Naive thymus-derived CD8-positive, alpha-beta T cell (primary cell): ENCODE measurements around the gene ADD2. TPM values are rescaled to one million over a fixed set of nuclear protein-coding genes. Genes with fewer than 3 reads are reported as not detected.

Experiments used
- ATAC-seq, 2 donors: fragments of 150-1000 bp; cut with Tn5 transposase in 1 of 2; sonication (Bioruptor Pico), chemical (Tn5 transposase) in 1 of 2; 1 replicate in 1 of 2; 2 replicates in 1 of 2; pipeline ENCODE4 v1.10.0; 2021; ENCODE audit warnings: mild to moderate bottlenecking in 2 of 2, moderate library complexity in 2 of 2
- POLR2A ChIA-PET: fragments of 350-600 bp; sonication (Branson Sonifier 250); formaldehyde crosslinking; loops from one replicate; lab custom pipeline; 2021; ENCODE audit warnings: antibody characterized with exemption; lab: Charles Lee
- DNase-seq, 10 donors: peaks; one replicate each; pipeline versions ENCODE4 v3.0.0 to v3.0.0-alpha.2; 2020 to 2022
- H3K27ac Mint-ChIP-seq, 10 donors: one replicate each; pipeline ENCODE4 v1.8.0; 2020 to 2022; ENCODE audit warnings: mild to moderate bottlenecking in 10 of 10, mixed read lengths in 10 of 10, moderate library complexity in 4 of 10, inconsistent platforms in 1 of 10
- H3K27me3 Mint-ChIP-seq, 5 donors: one replicate each; pipeline ENCODE4 v1.8.0; 2021 to 2022; ENCODE audit warnings: mixed read lengths in 5 of 5
- H3K36me3 Mint-ChIP-seq, 3 donors: one replicate each; pipeline ENCODE4 v1.8.0; 2020 to 2022; ENCODE audit warnings: mixed read lengths in 3 of 3, mild to moderate bottlenecking in 2 of 3, inconsistent platforms in 1 of 3
- H3K4me1 Mint-ChIP-seq, 4 donors: one replicate each; pipeline ENCODE4 v1.8.0; 2021 to 2022; ENCODE audit warnings: mixed read lengths in 4 of 4
- H3K4me3 Mint-ChIP-seq, 10 donors: one replicate each; pipeline ENCODE4 v1.8.0; 2020 to 2022; ENCODE audit warnings: mild to moderate bottlenecking in 10 of 10, mixed read lengths in 10 of 10, moderate library complexity in 6 of 10, inconsistent platforms in 1 of 10
- H3K9me3 Mint-ChIP-seq, 9 donors: one replicate each; pipeline ENCODE4 v1.8.0; 2020 to 2022; ENCODE audit warnings: mixed read lengths in 9 of 9, mild to moderate bottlenecking in 3 of 9, inconsistent platforms in 1 of 9, moderate library complexity in 1 of 9
- polyA plus RNA-seq, 3 donors: library from polyadenylated mRNA; unstranded; fragments of 300-500 nt; fragmentation: Illumina TruSeq; gene quantifications; one replicate each; pipeline ENCODE4 v1.2.3, GENCODE V29; 2021
- total RNA-seq, 8 experiments: library from RNA in 2 of 8; stranded (reverse) in 2 of 8; gene quantifications; one replicate each; pipeline ENCODE4 v1.2.3 and lab custom pipeline; 2021 to 2026

Gene ADD2
- total and polyA plus RNA-seq, 5 experiments from 2014 or later: 1.8 to 10.9 (median 4.7) TPM

DNA sequence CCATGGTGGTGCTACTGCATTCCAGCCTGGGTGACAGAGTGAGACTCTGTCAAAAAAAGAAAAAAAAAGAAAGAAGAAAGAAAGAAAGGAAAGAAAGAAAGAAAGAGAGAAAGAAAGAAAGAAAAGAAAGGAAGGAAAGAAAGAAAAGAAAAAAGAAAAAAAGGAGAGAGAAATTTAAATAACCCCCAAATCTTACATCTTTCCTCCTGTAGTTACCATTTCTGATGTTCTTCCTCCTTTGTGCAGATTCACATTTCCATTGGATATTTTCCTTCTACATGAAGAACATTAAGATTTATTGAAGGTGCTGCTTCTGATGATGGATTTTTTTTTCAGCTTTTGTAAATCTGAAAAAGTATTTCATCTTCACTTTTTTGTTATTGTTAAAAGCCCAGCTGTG, 117.0 kb downstream of the ADD2 start:
- no peak for ATAC-seq
- Mint-ChIP-seq H3K27ac (no peak overlapping the region), H3K4me1 (peaks cover 6 to 12% (median 10%) of the 10 kb centered on the region in 4 donors), H3K4me3 (no peak overlapping the region), H3K36me3 (peaks cover 0 to 9% (median 2%) of the 10 kb centered on the region in 3 donors), H3K27me3 (peaks cover 6 to 17% (median 9%) of the 10 kb centered on the region in 5 donors), H3K9me3 (peaks cover 0 to 12% (median 0%) of the 10 kb centered on the region in 9 donors)
- DNase-seq: no peak
- POLR2A ChIA-PET: no interaction called here

DNA sequence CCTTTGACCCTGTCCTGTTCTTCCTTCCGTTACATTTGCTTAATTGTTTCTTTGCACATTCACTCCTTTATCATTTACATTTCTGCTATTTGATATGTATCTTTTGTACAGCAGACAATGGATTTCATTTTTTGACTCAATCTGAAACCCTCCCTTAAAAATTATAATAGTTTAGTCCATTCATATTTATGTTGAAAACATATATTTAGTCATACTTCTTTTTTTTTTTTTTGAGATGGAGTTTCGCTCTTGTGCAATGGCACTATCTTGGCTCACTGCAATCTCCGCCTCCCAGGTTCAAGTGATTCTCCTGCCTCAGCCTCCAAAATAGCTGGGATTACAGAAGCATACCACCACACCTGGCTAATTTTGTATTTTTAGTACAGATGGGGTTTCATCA, 119.0 kb downstream of the ADD2 start:
- DNase-seq (no peak), ATAC-seq (no peak)
- no peak overlapping the region for H3K27ac Mint-ChIP-seq
- POLR2A ChIA-PET: no interaction called here
- H3K9me3 Mint-ChIP-seq: peaks cover 0 to 12% (median 0%) of the 10 kb centered on the region in 9 donors
- peaks cover 6 to 14% (median 9%) of the 10 kb centered on the region in 5 donors for H3K27me3 Mint-ChIP-seq
- H3K36me3 Mint-ChIP-seq: peaks cover 0 to 9% (median 2%) of the 10 kb centered on the region in 3 donors
- no peaks in the 10 kb centered on the region for H3K4me1 Mint-ChIP-seq
- H3K4me3 Mint-ChIP-seq: no peak overlapping the region

- Mint-ChIP-seq H3K4me1 (no peaks in the 10 kb centered on the region), H3K27ac (peak overlapping the region in 1 of 10 donors; percentile 56), H3K36me3 (peaks cover 0 to 9% (median 2%) of the 10 kb centered on the region in 3 donors), H3K4me3 (no peak overlapping the region), H3K27me3 (peaks cover 6 to 14% (median 9%) of the 10 kb centered on the region in 5 donors), H3K9me3 (peaks cover 0 to 12% (median 0%) of the 10 kb centered on the region in 9 donors)
- DNase-seq (peak; percentile 57 to 83 (median 74)), ATAC-seq (peak; percentile 91 to 95)
- POLR2A ChIA-PET: interaction anchor here (1.0 kb wide), 1 partner anchor 344 kb away, joined by 3 read pairs; no protein-coding TSS in a partner anchor
Measured at GRCh38 chr2:70647873-70648481, 120.0 kb downstream of the ADD2 start.

DNA sequence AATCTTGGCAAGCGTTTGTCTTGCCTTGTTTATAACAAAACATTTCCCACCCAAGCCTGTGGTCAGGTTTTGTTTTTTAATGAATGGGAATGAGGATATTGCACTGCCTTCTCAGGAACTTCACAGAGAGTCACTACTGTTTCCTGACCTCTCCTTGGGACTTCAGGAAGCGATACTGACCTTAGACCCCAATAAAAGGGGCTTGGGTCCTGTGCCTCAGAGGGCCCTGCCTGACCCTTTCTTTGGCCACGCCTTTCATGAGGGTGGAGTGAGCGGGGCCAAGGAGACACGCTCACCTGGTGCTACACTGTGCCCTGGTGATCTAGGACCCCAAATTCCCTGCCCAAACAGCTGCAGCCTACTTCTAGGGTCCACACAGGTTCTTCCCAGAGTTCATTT, 121.6 kb downstream of the ADD2 start:
- POLR2A ChIA-PET: no interaction called here
- peak overlapping the region in 1 of 10 donors; percentile 12 for H3K27ac Mint-ChIP-seq

DNA sequence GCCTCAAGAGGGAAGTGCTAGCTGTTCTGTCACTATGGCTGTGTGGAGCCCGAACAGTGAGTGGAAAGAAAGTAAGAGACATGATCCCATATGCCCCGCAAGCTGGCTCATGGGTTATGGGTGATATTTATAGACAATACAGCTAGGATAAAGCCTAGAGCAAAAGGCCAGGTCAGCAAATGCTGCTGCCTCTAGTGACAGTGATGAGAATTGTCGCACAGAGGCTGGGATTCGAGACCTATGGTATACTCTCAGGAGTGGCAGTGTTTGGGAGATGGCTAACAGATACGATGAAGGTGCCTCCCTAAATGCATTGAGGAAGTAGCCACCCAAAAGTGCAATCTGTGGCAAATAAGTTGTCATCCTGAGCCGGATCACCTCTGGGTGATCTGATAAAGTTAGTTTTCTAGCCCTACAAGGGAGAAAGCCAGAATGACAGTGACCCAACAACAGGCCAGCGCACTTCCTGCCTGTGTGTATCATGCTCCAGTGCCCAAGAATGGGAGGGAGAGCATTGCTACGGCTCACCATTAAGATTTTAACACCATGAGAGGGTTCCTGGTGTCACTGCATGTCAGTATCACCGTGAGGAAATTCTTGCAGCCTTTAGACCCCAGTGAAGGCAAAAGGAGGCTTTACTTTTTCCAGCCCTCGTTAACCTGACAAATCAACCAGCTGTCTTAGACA, 122.1 kb downstream of the ADD2 start:
- ATAC-seq: no peak
- POLR2A ChIA-PET: no interaction called here
- H3K4me3 Mint-ChIP-seq: no peak overlapping the region
- H3K4me1 Mint-ChIP-seq: peaks cover 0 to 5% (median 1%) of the 10 kb centered on the region in 4 donors
- no peaks in the 10 kb centered on the region for H3K9me3 Mint-ChIP-seq
- no peak for DNase-seq
- H3K36me3 Mint-ChIP-seq: no peaks in the 10 kb centered on the region
- no peak overlapping the region for H3K27ac Mint-ChIP-seq
- peaks cover 0 to 5% (median 2%) of the 10 kb centered on the region in 5 donors for H3K27me3 Mint-ChIP-seq

More for the DNA sequence above, 121.6 kb downstream of the ADD2 start:
- H3K9me3 Mint-ChIP-seq: no peaks in the 10 kb centered on the region
- peaks cover 1 to 7% (median 5%) of the 10 kb centered on the region in 5 donors for H3K27me3 Mint-ChIP-seq
- H3K4me1 Mint-ChIP-seq: peaks cover 0 to under 1% (median 0%) of the 10 kb centered on the region in 4 donors
- no peak overlapping the region for H3K4me3 Mint-ChIP-seq
- DNase-seq: no peak
- H3K36me3 Mint-ChIP-seq: peaks cover 0 to 2% (median 0%) of the 10 kb centered on the region in 3 donors
- ATAC-seq: no peak

DNA sequence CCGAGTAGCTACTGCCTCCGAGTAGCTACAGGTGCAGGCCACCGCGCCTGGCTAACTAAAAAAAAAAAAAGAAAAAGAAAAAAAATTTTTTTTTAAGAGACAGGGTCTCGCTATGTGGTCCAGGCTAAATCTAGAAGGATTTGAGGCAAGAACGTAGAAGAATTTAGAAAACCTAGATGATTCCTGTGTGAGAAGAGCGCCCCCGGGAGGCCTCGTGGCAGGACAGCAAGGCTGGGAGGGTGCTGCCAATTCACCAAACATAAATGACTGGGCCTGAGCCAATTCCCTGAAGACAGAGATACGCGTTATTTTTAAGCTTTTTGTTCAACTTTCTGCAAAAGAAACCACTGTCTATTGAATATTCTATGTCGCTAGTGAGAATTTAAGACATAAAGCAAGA, 124.3 kb downstream of the ADD2 start:
- Mint-ChIP-seq H3K36me3 (no peaks in the 10 kb centered on the region), H3K4me1 (peaks cover 5 to 18% (median 16%) of the 10 kb centered on the region in 4 donors), H3K4me3 (no peak overlapping the region), H3K27me3 (no peaks in the 10 kb centered on the region), H3K9me3 (peaks cover 0 to 1% (median 0%) of the 10 kb centered on the region in 9 donors), H3K27ac (peak overlapping the region in 1 of 10 donors; percentile 71)
- ATAC-seq (no peak), DNase-seq (peak in 1 of 10 donors; percentile 14)
- POLR2A ChIA-PET: no interaction called here

DNA sequence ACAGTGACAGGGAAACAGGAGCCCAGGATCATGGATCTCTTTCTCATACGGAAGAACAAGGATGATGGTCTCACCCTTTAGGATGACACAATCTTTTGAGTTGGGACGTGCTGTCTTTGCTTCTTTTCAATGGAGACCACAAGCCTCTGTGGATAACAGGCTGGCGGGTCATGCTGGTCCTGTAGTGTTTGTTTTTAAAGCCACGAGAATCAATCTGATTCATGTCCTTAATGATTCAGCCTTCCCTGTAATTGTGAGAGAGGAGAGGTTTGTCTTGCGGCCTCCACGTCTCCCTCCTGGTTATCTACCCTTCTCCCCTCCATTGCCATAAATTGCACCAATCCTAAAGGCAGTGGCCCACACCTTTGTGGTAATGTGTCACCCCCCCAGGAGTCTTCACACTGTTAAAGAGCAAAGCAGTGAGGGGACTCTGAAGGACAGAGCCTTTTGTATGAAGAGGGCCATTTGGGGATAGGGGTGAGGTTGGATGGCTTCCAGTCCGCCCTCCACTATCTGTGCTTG, 126.7 kb downstream of the ADD2 start:
- POLR2A ChIA-PET: no interaction called here
- Mint-ChIP-seq H3K9me3 (peaks cover 0 to 9% (median 3%) of the 10 kb centered on the region in 9 donors), H3K27me3 (no peaks in the 10 kb centered on the region), H3K4me3 (peak overlapping the region in 1 of 10 donors; percentile 0), H3K27ac (peak overlapping the region in 1 of 10 donors; percentile 47), H3K36me3 (peaks cover 0 to 3% (median 0%) of the 10 kb centered on the region in 3 donors), H3K4me1 (peaks cover 8 to 24% (median 23%) of the 10 kb centered on the region in 4 donors)
- DNase-seq (no peak), ATAC-seq (no peak)

- H3K4me1 Mint-ChIP-seq: peaks cover 8 to 24% (median 23%) of the 10 kb centered on the region in 4 donors
- H3K9me3 Mint-ChIP-seq: peaks cover 0 to 9% (median 3%) of the 10 kb centered on the region in 9 donors
- H3K4me3 Mint-ChIP-seq: peak overlapping the region in 5 of 10 donors; percentile 3 to 63 (median 32)
- DNase-seq: no peak
- H3K36me3 Mint-ChIP-seq: peaks cover 0 to 3% (median 0%) of the 10 kb centered on the region in 3 donors
- peak overlapping the region in 7 of 10 donors; percentile 1 to 76 (median 6) for H3K27ac Mint-ChIP-seq
- ATAC-seq: peak in 1 of 2 donors; percentile 54
- POLR2A ChIA-PET: no interaction called here
- no peaks in the 10 kb centered on the region for H3K27me3 Mint-ChIP-seq
Measured at GRCh38 chr2:70639841-70640436, 128.1 kb downstream of the ADD2 start.

DNA sequence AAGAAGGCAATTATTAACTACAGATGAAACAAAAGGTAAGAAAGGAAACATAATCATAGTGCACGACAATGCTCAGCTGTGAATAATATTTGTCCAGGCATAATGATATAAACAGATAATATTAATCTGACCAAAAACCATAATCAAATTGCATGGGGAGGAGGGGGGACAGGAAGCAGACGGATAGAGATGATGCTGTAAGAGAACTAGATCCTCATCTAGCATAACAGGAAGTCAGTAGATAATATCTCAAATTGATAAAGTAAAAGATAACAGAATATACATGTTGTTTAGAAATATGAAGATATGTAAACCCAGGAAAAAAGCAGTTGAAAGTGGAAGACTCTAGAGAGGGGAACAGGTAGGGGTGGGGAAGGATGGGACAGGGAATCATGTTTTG, 129.4 kb downstream of the ADD2 start:
- H3K4me1 Mint-ChIP-seq: peaks cover 8 to 24% (median 23%) of the 10 kb centered on the region in 4 donors
- H3K27ac Mint-ChIP-seq: peak overlapping the region in 6 of 10 donors; percentile 6 to 86 (median 77)
- H3K4me3 Mint-ChIP-seq: peak overlapping the region in 4 of 10 donors; percentile 36 to 55 (median 42)
- peaks cover 0 to 14% (median 5%) of the 10 kb centered on the region in 9 donors for H3K9me3 Mint-ChIP-seq
- peak in 1 of 2 donors; percentile 25 for ATAC-seq
- DNase-seq: peak in 1 of 10 donors; percentile 11
- POLR2A ChIA-PET: interaction anchor here (1.0 kb wide), 1 partner anchor 20 kb away, joined by 3 read pairs; no protein-coding TSS in a partner anchor
- H3K27me3 Mint-ChIP-seq: no peaks in the 10 kb centered on the region
- H3K36me3 Mint-ChIP-seq: peaks cover 0 to 6% (median 4%) of the 10 kb centered on the region in 3 donors

DNA sequence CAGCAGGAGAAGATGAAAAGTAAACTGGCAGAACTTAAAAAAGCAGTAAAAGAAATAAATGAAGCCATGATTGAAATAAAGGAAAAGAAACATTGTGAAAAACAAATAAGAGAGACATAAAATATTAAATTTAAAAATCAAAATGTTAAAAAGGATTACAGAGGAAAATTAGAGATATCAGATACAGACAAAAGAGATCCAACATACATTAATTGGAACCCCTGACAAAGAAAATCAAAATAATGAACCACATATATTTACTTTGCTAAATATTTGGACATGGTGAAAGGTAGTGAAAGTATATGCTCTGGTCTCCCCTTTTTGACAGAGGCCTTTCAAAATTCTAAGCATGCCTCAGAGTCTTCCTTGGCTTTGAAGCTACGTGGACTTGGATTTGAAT, 134.5 kb downstream of the ADD2 start:
- no peak overlapping the region for H3K4me3 Mint-ChIP-seq
- H3K27ac Mint-ChIP-seq: no peak overlapping the region
- DNase-seq (no peak), ATAC-seq (no peak)
- peaks cover 0 to 26% (median 7%) of the 10 kb centered on the region in 9 donors for H3K9me3 Mint-ChIP-seq
- H3K27me3 Mint-ChIP-seq: peaks cover 0 to 14% (median 2%) of the 10 kb centered on the region in 5 donors
- peaks cover 1 to 7% (median 4%) of the 10 kb centered on the region in 4 donors for H3K4me1 Mint-ChIP-seq
- POLR2A ChIA-PET: no interaction called here
- peaks cover 0 to 16% (median 6%) of the 10 kb centered on the region in 3 donors for H3K36me3 Mint-ChIP-seq

GRCh38 chr2:70632966-70633365, 135.0 kb downstream of the ADD2 start:
- Mint-ChIP-seq H3K4me1 (peaks cover 0 to 1% (median under 1%) of the 10 kb centered on the region in 4 donors), H3K36me3 (peaks cover 0 to 16% (median 6%) of the 10 kb centered on the region in 3 donors), H3K4me3 (no peak overlapping the region), H3K27me3 (peaks cover 0 to 16% (median 6%) of the 10 kb centered on the region in 5 donors), H3K9me3 (peaks cover 0 to 20% (median 6%) of the 10 kb centered on the region in 9 donors), H3K27ac (no peak overlapping the region)
- POLR2A ChIA-PET: no interaction called here
- DNase-seq (no peak), ATAC-seq (no peak)

DNA sequence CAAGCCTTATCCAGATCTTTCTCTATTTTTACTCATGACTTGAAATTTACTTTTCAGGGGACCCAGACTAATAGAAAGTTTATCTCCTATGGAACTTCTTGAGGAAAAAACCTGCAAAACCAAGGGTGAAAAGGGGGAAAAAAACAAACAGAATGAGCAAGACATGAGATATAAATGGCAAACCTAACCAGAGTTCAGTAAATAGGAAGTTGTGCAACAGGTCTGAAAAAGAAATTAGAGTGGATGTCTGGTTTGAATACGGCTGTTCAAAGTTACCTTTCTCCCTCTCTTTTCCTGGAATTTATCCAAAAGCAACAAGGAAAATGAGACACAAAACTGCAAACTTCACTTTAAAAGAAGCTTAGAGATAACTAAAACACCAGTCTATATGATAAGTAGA, 135.6 kb downstream of the ADD2 start:
- H3K27ac Mint-ChIP-seq: no peak overlapping the region
- no peaks in the 10 kb centered on the region for H3K4me1 Mint-ChIP-seq
- H3K9me3 Mint-ChIP-seq: peaks cover 0 to 18% (median 6%) of the 10 kb centered on the region in 9 donors
- DNase-seq (no peak), ATAC-seq (no peak)
- no peak overlapping the region for H3K4me3 Mint-ChIP-seq
- H3K27me3 Mint-ChIP-seq: peaks cover 0 to 16% (median 6%) of the 10 kb centered on the region in 5 donors
- peaks cover 0 to 16% (median 6%) of the 10 kb centered on the region in 3 donors for H3K36me3 Mint-ChIP-seq
- POLR2A ChIA-PET: no interaction called here
